HepG2 (cell line): Measurements from ENCODE around the gene ADAM10. TPM values are rescaled to one million over a fixed set of nuclear protein-coding genes. Genes with fewer than 3 reads are reported as not detected.

ENCODE experiments used
- BORCS8-MEF2B ChIP-seq: sonication (generic); formaldehyde crosslinking; IDR thresholded peaks from 2 replicates; pipeline ENCODE4 v1.8.0; 2022; ENCODE audit warnings: mild to moderate bottlenecking, missing genetic modification reagents
- CREM ChIP-seq, 2 experiments: sonication (generic) in 1 of 2; formaldehyde crosslinking in 1 of 2; IDR thresholded peaks; 2 replicates each; pipeline versions ENCODE4 v1.4.0 to v1.6.1; 2016 to 2020; ENCODE audit warnings: antibody characterized with exemption in 1 of 2, mild to moderate bottlenecking in 1 of 2, missing genetic modification reagents in 1 of 2
- DMAP1 ChIP-seq: IDR thresholded peaks from 2 replicates; pipeline ENCODE4 v1.6.1; 2016
- GATAD1 ChIP-seq: IDR thresholded peaks from 2 replicates; pipeline ENCODE4 v1.6.1; 2016; ENCODE audit warnings: missing genetic modification reagents, missing compliant biosample characterization
- HDAC1 ChIP-seq: sonication (generic); formaldehyde crosslinking; IDR thresholded peaks from 2 replicates; pipeline ENCODE4 v1.5.1; 2020; ENCODE audit warnings: mild to moderate bottlenecking, missing genetic modification reagents
- HNRNPLL ChIP-seq: fragments of 200-400 bp; formaldehyde crosslinking; IDR thresholded peaks from 2 replicates; pipeline ENCODE4 v1.6.1; 2017; ENCODE audit warnings: mild to moderate bottlenecking, low read depth, low read length; ENCODE audit not compliant: poor library complexity, severe bottlenecking
- HOXA5 ChIP-seq: sonication (generic); formaldehyde crosslinking; IDR thresholded peaks from 2 replicates; pipeline ENCODE4 v1.4.0; 2020; ENCODE audit warnings: missing genetic modification reagents
- KDM4B ChIP-seq: sonication (generic); formaldehyde crosslinking; IDR thresholded peaks from 2 replicates; pipeline ENCODE4 v1.4.0; 2020; ENCODE audit warnings: missing genetic modification reagents
- LRRFIP1 ChIP-seq: sonication (generic); formaldehyde crosslinking; conservative IDR thresholded peaks from 2 replicates; pipeline ENCODE4 v1.4.0; 2020; ENCODE audit warnings: missing genetic modification reagents
- MXI1 ChIP-seq: IDR thresholded peaks from 3 replicates; pipeline ENCODE4 v1.6.1; 2012; ENCODE audit warnings: low read depth, low read length, inconsistent platforms, borderline replicate concordance
- PHF21A ChIP-seq: sonication (generic); formaldehyde crosslinking; IDR thresholded peaks from 2 replicates; pipeline ENCODE4 v1.5.0; 2020; ENCODE audit warnings: mild to moderate bottlenecking, missing genetic modification reagents
- REPIN1 ChIP-seq: sonication (generic); formaldehyde crosslinking; IDR thresholded peaks from 2 replicates; pipeline ENCODE4 v1.8.0; 2022; ENCODE audit warnings: missing genetic modification reagents, low read depth, mild to moderate bottlenecking, borderline replicate concordance
- SP5 ChIP-seq: IDR thresholded peaks from 2 replicates; pipeline ENCODE4 v1.6.1; 2016; ENCODE audit warnings: low read depth, borderline replicate concordance
- TBP ChIP-seq: sonication (generic); formaldehyde crosslinking; IDR thresholded peaks from 2 replicates; pipeline ENCODE4 v1.5.0; 2020; ENCODE audit warnings: missing genetic modification reagents
- ZBTB38 ChIP-seq: sonication (generic); formaldehyde crosslinking; IDR thresholded peaks from 2 replicates; pipeline ENCODE4 v1.5.1; 2020; ENCODE audit warnings: mild to moderate bottlenecking, missing genetic modification reagents
- ZNF225 ChIP-seq: sonication (generic); formaldehyde crosslinking; IDR thresholded peaks from 2 replicates; pipeline ENCODE4 v1.4.0; 2020; ENCODE audit warnings: mild to moderate bottlenecking, missing genetic modification reagents
- ZNF543 ChIP-seq: sonication (generic); formaldehyde crosslinking; IDR thresholded peaks from 2 replicates; pipeline ENCODE4 v1.4.0; 2020; ENCODE audit warnings: mild to moderate bottlenecking, missing genetic modification reagents
- ZNF788 ChIP-seq: sonication (generic); formaldehyde crosslinking; IDR thresholded peaks from 2 replicates; pipeline ENCODE4 v1.5.0; 2020; ENCODE audit warnings: mild to moderate bottlenecking, missing genetic modification reagents, borderline replicate concordance
- ZSCAN12 ChIP-seq: sonication (generic); formaldehyde crosslinking; IDR thresholded peaks from 2 replicates; pipeline ENCODE4 v1.9.0; 2021; ENCODE audit warnings: mild to moderate bottlenecking, missing genetic modification reagents
- polyA plus RNA-seq, 8 experiments: library from polyadenylated mRNA; depleted of rRNA in 3 of 8; stranded (reverse) in 7 of 8; unstranded in 1 of 8; fragments of >200 nt; fragmentation: Illumina TruSeq in 4 of 8; extraction: Trizol in 4 of 8; gene quantifications; 2 replicates each; pipeline versions ENCODE4 v1.2.1 to v1.2.3, GENCODE V29; 2011 to 2016; ENCODE audit warnings: low read depth in 4 of 8, missing spikeins in 1 of 8, mixed read lengths in 1 of 8; ENCODE audit not compliant: insufficient read depth in 1 of 8
- total RNA-seq, 5 experiments: library from RNA; depleted of rRNA; stranded (reverse); fragments of >200 nt; fragmentation: Illumina TruSeq; extraction: Trizol; gene quantifications; 2 replicates each; pipeline ENCODE4 v1.2.3, GENCODE V29; 2016; ENCODE audit warnings: low read depth in 1 of 5
- TF ChIP-seq, protein P1 (sequence below): sonication (generic); formaldehyde crosslinking; IDR thresholded peaks from 2 replicates; pipeline ENCODE4 v1.5.1; 2020; ENCODE audit warnings: mild to moderate bottlenecking, moderate library complexity, missing genetic modification reagents
- TF ChIP-seq, protein P2 (sequence below): sonication (generic); formaldehyde crosslinking; IDR thresholded peaks from 2 replicates; pipeline ENCODE4 v1.8.1; 2023; ENCODE audit warnings: mild to moderate bottlenecking, missing genetic modification reagents

The ADAM10 gene
- total and polyA plus RNA-seq, 2 of the 13 experiments (the other 11 are each of a cell fraction or from before 2014, with no cell fraction given) = 92.7 to 125 TPM

DNA sequence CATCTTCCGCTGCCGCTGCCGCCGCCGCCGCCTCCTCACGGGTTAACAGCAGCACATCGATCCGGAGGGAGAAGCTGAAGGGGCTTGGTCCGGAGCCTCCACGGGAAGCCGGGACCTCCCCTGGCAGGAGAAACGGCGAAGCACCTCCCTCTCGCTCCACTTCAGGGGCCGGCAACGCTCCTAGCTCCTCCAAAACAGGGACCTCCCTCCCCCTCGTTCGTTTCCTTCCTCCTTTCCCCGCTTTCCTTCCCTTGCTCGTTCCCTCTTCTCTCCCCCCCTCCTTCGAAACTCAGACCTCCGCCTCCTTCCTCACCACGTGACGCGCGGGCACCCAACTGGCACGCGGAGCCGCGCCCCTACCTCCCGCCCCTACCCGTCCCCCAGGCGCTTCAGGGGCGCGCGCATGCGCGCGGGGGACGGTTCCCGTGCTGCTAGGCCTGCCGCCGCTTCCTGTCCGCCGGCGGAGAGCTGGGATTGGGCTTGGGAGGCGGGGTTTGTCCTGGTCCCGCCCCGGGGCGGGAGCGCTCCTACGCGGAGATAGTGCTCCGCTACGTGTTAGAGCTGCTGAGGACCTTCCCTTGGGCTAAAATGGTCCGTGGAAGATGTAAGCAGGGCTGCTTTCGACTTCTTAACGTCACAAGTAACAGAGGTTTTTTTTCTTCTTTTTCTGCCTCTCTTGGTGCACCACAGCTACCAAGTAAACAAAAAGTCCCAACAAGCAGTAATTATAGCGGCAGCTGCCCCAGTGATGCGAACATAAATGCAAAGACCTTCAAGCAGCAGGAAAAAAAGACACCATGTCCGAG is at the start of gene ADAM10 (continued):
- 0 out of 2 replicates have a peak, but pooled peaks have one; percentile 22 for TF ChIP-seq ZNF543 (CRISPR knock-in tag)
- TF ChIP-seq ZNF225 (CRISPR knock-in tag) = 0 out of 2 replicates have a peak, but pooled peaks have one; percentile 29
- TF ChIP-seq KDM4B (CRISPR knock-in tag) = peak; percentile 22; the same call in 1 of the 2 replicates
- TF ChIP-seq HNRNPLL = peak; percentile 66
- no peak for TF ChIP-seq TBP (CRISPR knock-in tag)
- 0 out of 2 replicates have a peak, but pooled peaks have one; percentile 21 for TF ChIP-seq HOXA5 (CRISPR knock-in tag)
- 0 out of 2 replicates have a peak, but pooled peaks have one; percentile 62 for TF ChIP-seq ZSCAN12 (CRISPR knock-in tag)
- peak; percentile 49; the same call in 1 of the 2 replicates for TF ChIP-seq ZNF788 (CRISPR knock-in tag)
- TF ChIP-seq REPIN1 (CRISPR knock-in tag) = no peak
- peak; percentile 81; the same call in 2 of the 3 replicates for TF ChIP-seq MXI1
- TF ChIP-seq, protein P1, sequence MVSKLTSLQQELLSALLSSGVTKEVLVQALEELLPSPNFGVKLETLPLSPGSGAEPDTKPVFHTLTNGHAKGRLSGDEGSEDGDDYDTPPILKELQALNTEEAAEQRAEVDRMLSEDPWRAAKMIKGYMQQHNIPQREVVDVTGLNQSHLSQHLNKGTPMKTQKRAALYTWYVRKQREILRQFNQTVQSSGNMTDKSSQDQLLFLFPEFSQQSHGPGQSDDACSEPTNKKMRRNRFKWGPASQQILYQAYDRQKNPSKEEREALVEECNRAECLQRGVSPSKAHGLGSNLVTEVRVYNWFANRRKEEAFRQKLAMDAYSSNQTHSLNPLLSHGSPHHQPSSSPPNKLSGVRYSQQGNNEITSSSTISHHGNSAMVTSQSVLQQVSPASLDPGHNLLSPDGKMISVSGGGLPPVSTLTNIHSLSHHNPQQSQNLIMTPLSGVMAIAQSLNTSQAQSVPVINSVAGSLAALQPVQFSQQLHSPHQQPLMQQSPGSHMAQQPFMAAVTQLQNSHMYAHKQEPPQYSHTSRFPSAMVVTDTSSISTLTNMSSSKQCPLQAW (CRISPR knock-in tag) = peak; percentile 56; the same call in 1 of the 2 replicates
- TF ChIP-seq HDAC1 = peak; percentile 16
- peak; percentile 46 for TF ChIP-seq GATAD1
- peak; percentile 41; the same call in 1 of the 2 replicates for TF ChIP-seq BORCS8-MEF2B (CRISPR knock-in tag)
- TF ChIP-seq LRRFIP1 (CRISPR knock-in tag) = no peak
- TF ChIP-seq DMAP1 (CRISPR knock-in tag) = 0 out of 2 replicates have a peak, but pooled peaks have one; percentile 6
- no peak; the same call in 1 of the 2 replicates for TF ChIP-seq PHF21A (CRISPR knock-in tag)
- TF ChIP-seq SP5 = peak; percentile 58
- TF ChIP-seq CREM (IDR thresholded peaks at IDR 0.05) = peak; percentile 34; the same call in 1 of the 2 replicates
- no peak for TF ChIP-seq CREM (CRISPR knock-in tag; IDR thresholded peaks at IDR 0.05)
- TF ChIP-seq, protein P2, sequence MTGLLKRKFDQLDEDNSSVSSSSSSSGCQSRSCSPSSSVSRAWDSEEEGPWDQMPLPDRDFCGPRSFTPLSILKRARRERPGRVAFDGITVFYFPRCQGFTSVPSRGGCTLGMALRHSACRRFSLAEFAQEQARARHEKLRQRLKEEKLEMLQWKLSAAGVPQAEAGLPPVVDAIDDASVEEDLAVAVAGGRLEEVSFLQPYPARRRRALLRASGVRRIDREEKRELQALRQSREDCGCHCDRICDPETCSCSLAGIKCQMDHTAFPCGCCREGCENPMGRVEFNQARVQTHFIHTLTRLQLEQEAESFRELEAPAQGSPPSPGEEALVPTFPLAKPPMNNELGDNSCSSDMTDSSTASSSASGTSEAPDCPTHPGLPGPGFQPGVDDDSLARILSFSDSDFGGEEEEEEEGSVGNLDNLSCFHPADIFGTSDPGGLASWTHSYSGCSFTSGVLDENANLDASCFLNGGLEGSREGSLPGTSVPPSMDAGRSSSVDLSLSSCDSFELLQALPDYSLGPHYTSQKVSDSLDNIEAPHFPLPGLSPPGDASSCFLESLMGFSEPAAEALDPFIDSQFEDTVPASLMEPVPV (CRISPR knock-in tag) = peak; percentile 52; the same call in 1 of the 2 replicates
- 0 out of 2 replicates have a peak, but pooled peaks have one; percentile 28 for TF ChIP-seq ZBTB38 (CRISPR knock-in tag)
